IPS DF 4.7 (cell line): ENCODE data around the gene POLD4.

Source experiments
- DNase-seq: peaks from one replicate; pipeline ENCODE4 v3.0.0-alpha.2; 2013; ENCODE audit warnings: low spot score; ENCODE audit errors: extremely low read depth

POLD4 gene

DNA sequence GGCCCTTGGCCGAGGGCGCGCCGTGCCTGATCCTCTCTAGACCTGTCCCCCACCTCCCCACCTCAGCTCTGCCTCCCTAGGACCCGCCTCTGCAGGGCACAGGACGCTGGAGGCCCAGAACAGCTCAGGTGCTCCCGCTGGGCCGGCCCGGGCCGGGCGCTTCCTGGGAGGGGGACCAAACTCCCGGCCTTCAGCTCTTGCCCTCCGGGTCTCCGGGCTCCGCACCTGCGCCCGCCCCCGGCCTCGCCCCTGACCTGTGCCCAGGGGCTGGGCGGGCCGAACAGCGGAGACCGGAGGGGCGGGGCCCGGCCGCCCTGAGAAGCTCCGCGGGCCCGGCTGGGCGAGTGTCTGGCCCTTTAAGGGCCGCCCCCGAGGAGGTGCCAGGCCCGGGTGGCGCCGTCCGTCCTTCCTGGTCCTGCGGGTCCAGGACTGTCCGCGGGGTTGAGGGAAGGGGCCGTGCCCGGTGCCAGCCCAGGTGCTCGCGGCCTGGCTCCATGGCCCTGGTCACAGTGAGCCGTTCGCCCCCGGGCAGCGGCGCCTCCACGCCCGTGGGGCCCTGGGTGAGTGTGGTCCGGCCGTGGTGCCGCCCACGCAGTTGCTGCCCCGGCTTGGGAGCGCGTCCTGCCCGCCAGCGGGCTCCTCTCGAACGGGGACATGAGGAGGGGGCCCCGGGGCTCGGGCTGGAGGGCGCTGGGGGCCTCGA, 50.1 kb downstream of the POLD4 start, which contains the start of gene SSH3:
SSH3 (plus strand) TSS at position 399 of the 703 bp plus-strand sequence; CDS start at position 495, 96 bp downstream.
- no peak for DNase-seq

DNA sequence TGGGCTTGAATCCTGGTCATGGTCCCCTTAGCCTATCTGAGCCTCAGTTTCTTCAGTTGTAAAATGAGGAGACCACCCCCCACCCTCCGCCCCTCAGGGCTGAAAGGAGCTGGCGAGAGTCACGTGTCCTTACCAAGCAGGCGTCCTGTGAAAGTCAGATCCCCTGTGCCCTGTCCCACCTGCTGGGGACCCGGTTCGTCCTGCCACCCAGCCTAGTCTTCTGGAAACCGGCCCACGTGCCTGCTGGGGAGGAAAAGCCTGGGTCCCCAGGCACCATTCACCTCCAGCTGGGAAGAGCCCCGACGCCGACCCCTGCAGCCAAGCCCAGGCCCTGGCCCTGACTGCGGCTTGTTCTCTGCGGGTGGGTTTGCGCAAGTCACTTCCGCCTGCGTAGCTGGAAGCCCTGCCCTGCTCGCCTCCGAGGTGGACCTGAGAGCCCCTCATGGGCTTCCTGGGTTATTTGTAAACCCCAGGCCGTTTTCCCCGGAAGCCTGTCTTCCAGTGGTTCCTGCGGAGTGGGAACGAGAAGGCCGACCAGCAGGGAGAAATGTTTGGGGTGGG, 50.7 kb downstream of the POLD4 start:
- no peak for DNase-seq

GRCh38 chr11:67301951-67302516, 51.3 kb downstream of the POLD4 start:
- DNase-seq, result no peak

GRCh38 chr11:67301313-67301921, 51.9 kb downstream of the POLD4 start:
- DNase-seq, result no peak
